H1 (cell line): ENCODE results near the gene TBX15. TPM values are rescaled to one million over a fixed set of nuclear protein-coding genes. Genes with fewer than 3 reads are reported as not detected.

Source experiments
- CTCF ChIA-PET: fragments of 300-600 bp; sonication (Branson Sonifier 250); formaldehyde crosslinking; loops from one replicate; lab custom pipeline; 2021; ENCODE audit not compliant: partially characterized antibody; lab: Charles Lee
- POLR2A ChIA-PET: fragments of 300-600 bp; sonication (Branson Sonifier 250); formaldehyde crosslinking; loops from one replicate; lab custom pipeline; 2021; ENCODE audit warnings: inconsistent platforms; ENCODE audit not compliant: partially characterized antibody; lab: Charles Lee
- DNase-seq, 2 experiments: peaks; one replicate each; pipeline versions ENCODE4 v3.0.0 to v3.0.0-alpha.2; 2010 to 2022; ENCODE audit warnings: low spot score in 2 of 2, low read depth in 1 of 2, mixed read lengths in 1 of 2
- FAIRE-seq: peaks from 2 replicates; lab custom pipeline; 2011; peaks lifted over from hg19 to GRCh38; lab: Jason Lieb, UNC
- H2AFZ ChIP-seq: 2 replicates; pipeline ENCODE4 v1.8.1; 2012; ENCODE audit warnings: low read length, inconsistent platforms
- H2AK5ac ChIP-seq: 2 replicates; pipeline ENCODE4 v1.6.1; 2013; ENCODE audit warnings: low read depth, low read length
- H2BK120ac ChIP-seq: replicated peaks from 2 replicates; pipeline ENCODE3; 2013; ENCODE audit warnings: low read depth, low read length, inconsistent platforms
- H2BK12ac ChIP-seq: 2 replicates; pipeline ENCODE4 v1.6.1; 2013; ENCODE audit warnings: low read depth, low read length
- H2BK15ac ChIP-seq: 2 replicates; pipeline ENCODE4 v1.6.1; 2013; ENCODE audit warnings: low read length
- H2BK20ac ChIP-seq: 2 replicates; pipeline ENCODE4 v1.6.1; 2013; ENCODE audit warnings: low read length
- H2BK5ac ChIP-seq: 2 replicates; pipeline ENCODE4 v1.6.1; 2013; ENCODE audit warnings: low read depth, low read length
- H3K14ac ChIP-seq: 2 replicates; pipeline ENCODE4 v1.6.1; 2013; ENCODE audit warnings: inconsistent platforms; ENCODE audit not compliant: insufficient read length
- H3K18ac ChIP-seq: 2 replicates; pipeline ENCODE4 v1.6.1; 2013; ENCODE audit warnings: low read length; ENCODE audit errors: extremely low read depth
- H3K23ac ChIP-seq: 2 replicates; pipeline ENCODE4 v1.6.1; 2013; ENCODE audit warnings: inconsistent platforms; ENCODE audit not compliant: insufficient read length
- H3K23me2 ChIP-seq: 2 replicates; pipeline ENCODE4 v1.6.1; 2013; ENCODE audit warnings: low read depth, low read length
- H3K27ac ChIP-seq: 2 replicates; pipeline ENCODE4 v1.6.1; 2011; ENCODE audit warnings: low read depth, low read length, inconsistent platforms
- H3K27me3 ChIP-seq, 4 experiments: replicated peaks in 1 of 4; 1 replicate in 1 of 4; 2 replicates in 3 of 4; pipeline versions ENCODE4 v1.6.1 to v1.8.1; 2011 to 2013; ENCODE audit warnings: low read length in 3 of 4, mild to moderate bottlenecking in 3 of 4, inconsistent platforms in 2 of 4, mixed read lengths in 2 of 4, moderate library complexity in 1 of 4; ENCODE audit not compliant: control insufficient read depth in 3 of 4, insufficient read depth in 3 of 4; ENCODE audit errors: extremely low read depth in 1 of 4
- H3K36me3 ChIP-seq, 4 experiments: 2 replicates each; pipeline versions ENCODE4 v1.6.1 to v1.8.1; 2011 to 2013; ENCODE audit warnings: mild to moderate bottlenecking in 4 of 4, low read length in 3 of 4, moderate library complexity in 2 of 4, control low read depth in 1 of 4, inconsistent platforms in 1 of 4; ENCODE audit not compliant: insufficient read depth in 4 of 4, control insufficient read depth in 2 of 4
- H3K4ac ChIP-seq: replicated peaks from 2 replicates; pipeline ENCODE3; 2013; ENCODE audit warnings: low read length, low read depth, mixed read lengths, inconsistent platforms; ENCODE audit not compliant: insufficient read length
- H3K4me1 ChIP-seq, 4 experiments: replicated peaks in 1 of 4; 1 replicate in 1 of 4; 2 replicates in 3 of 4; pipeline versions ENCODE4 v1.6.1 to v1.8.1; 2011 to 2013; ENCODE audit warnings: low read length in 3 of 4, inconsistent platforms in 2 of 4, mixed read lengths in 1 of 4; ENCODE audit not compliant: insufficient read depth in 4 of 4, control insufficient read depth in 3 of 4
- H3K4me2 ChIP-seq, 2 experiments: 2 replicates each; pipeline versions ENCODE4 v1.6.1 to v1.8.1; 2011 to 2013; ENCODE audit warnings: low read depth in 2 of 2, low read length in 2 of 2, control low read depth in 1 of 2, inconsistent platforms in 1 of 2, mild to moderate bottlenecking in 1 of 2; ENCODE audit not compliant: insufficient read depth in 1 of 2
- H3K4me3 ChIP-seq, 4 experiments: fragments of 200-600, 300-600 bp in 1 of 4; sonication (generic), shearing (Covaris generic), sonication (Bioruptor Twin) in 1 of 4; 2 replicates each; pipeline versions ENCODE4 v1.5.1 to v1.8.1; 2011 to 2016; ENCODE audit warnings: low read length in 4 of 4, low read depth in 3 of 4, control low read depth in 2 of 4, inconsistent platforms in 2 of 4, mild to moderate bottlenecking in 2 of 4, mixed read lengths in 1 of 4, moderate library complexity in 1 of 4; ENCODE audit not compliant: insufficient read depth in 2 of 4; ENCODE audit errors: extremely low read depth in 1 of 4
- H3K56ac ChIP-seq: replicated peaks from 2 replicates; pipeline ENCODE3; 2013; ENCODE audit warnings: low read depth, mild to moderate bottlenecking, mixed read lengths, low read length, inconsistent platforms; ENCODE audit not compliant: insufficient read length
- H3K79me1 ChIP-seq: 2 replicates; pipeline ENCODE4 v1.6.1; 2013; ENCODE audit warnings: low read depth, low read length, control low read depth
- H3K79me2 ChIP-seq, 2 experiments: 2 replicates each; pipeline versions ENCODE4 v1.6.1 to v1.8.1; 2012 to 2013; ENCODE audit warnings: low read length in 2 of 2, mild to moderate bottlenecking in 2 of 2, inconsistent platforms in 1 of 2; ENCODE audit not compliant: insufficient read depth in 2 of 2, control insufficient read depth in 1 of 2
- H3K9ac ChIP-seq, 4 experiments: replicated peaks in 1 of 4; 1 replicate in 1 of 4; 2 replicates in 3 of 4; pipeline versions ENCODE4 v1.6.1 to v1.8.1; 2011 to 2013; ENCODE audit warnings: low read depth in 3 of 4, low read length in 3 of 4, control low read depth in 2 of 4, mild to moderate bottlenecking in 2 of 4, moderate library complexity in 2 of 4, inconsistent platforms in 1 of 4; ENCODE audit errors: extremely low read depth in 1 of 4
- H3K9me3 ChIP-seq, 2 experiments: 2 replicates each; pipeline versions ENCODE4 v1.6.1 to v1.8.1; 2012 to 2013; ENCODE audit warnings: mild to moderate bottlenecking in 2 of 2, moderate library complexity in 2 of 2, control low read depth in 1 of 2, inconsistent platforms in 1 of 2, low read depth in 1 of 2, low read length in 1 of 2, mixed read lengths in 1 of 2; ENCODE audit not compliant: insufficient read depth in 2 of 2
- H4K20me1 ChIP-seq, 2 experiments: replicated peaks in 1 of 2; 2 replicates each; pipeline versions ENCODE3 to v1.8.1; 2011 to 2013; ENCODE audit warnings: inconsistent platforms in 2 of 2, low read length in 2 of 2, mild to moderate bottlenecking in 1 of 2; ENCODE audit not compliant: insufficient read depth in 2 of 2, control insufficient read depth in 1 of 2
- H4K5ac ChIP-seq: 2 replicates; pipeline ENCODE4 v1.6.1; 2013; ENCODE audit warnings: low read length, low read depth, mixed read lengths, inconsistent platforms; ENCODE audit not compliant: insufficient read length
- H4K8ac ChIP-seq: 2 replicates; pipeline ENCODE4 v1.8.0; 2013; ENCODE audit warnings: mild to moderate bottlenecking, moderate library complexity, low read length, inconsistent platforms; ENCODE audit not compliant: insufficient read depth; ENCODE audit errors: extremely low read depth
- H4K91ac ChIP-seq: replicated peaks from 2 replicates; pipeline ENCODE3; 2013; ENCODE audit warnings: low read length, mixed read lengths, inconsistent platforms; ENCODE audit not compliant: insufficient read length
- BCL11A ChIP-seq, 2 experiments: IDR thresholded peaks; one replicate each; pipeline ENCODE4 v1.6.1; 2011; ENCODE audit warnings: low read depth in 2 of 2, low read length in 2 of 2, mild to moderate bottlenecking in 2 of 2
- KDM1A ChIP-seq: fragments of 200-600, 300-600 bp; sonication (generic); IDR thresholded peaks from 2 replicates; pipeline ENCODE4 v1.7.1; 2016; ENCODE audit warnings: mild to moderate bottlenecking, low read length, borderline replicate concordance
- NANOG ChIP-seq: IDR thresholded peaks from 2 replicates; pipeline ENCODE4 v1.6.1; 2011; ENCODE audit warnings: low read length, low read depth, mild to moderate bottlenecking, inconsistent platforms; ENCODE audit not compliant: insufficient read depth, poor library complexity, severe bottlenecking
- POLR2AphosphoS5 ChIP-seq: IDR thresholded peaks from 2 replicates; pipeline ENCODE4 v1.6.1; 2011; ENCODE audit warnings: low read depth, low read length
- RAD21 ChIP-seq, 2 experiments: IDR thresholded peaks in 1 of 2; conservative IDR thresholded peaks in 1 of 2; 2 replicates each; pipeline ENCODE4 v1.6.1; 2011; ENCODE audit warnings: low read depth in 2 of 2, low read length in 2 of 2, improper control_type of control experiment in 1 of 2, inconsistent platforms in 1 of 2, mild to moderate bottlenecking in 1 of 2, moderate library complexity in 1 of 2
- SP1 ChIP-seq: IDR thresholded peaks from 2 replicates; pipeline ENCODE4 v1.6.1; 2011; ENCODE audit warnings: low read depth, low read length
- SP2 ChIP-seq: IDR thresholded peaks from 2 replicates; pipeline ENCODE4 v1.6.1; 2012; ENCODE audit warnings: mild to moderate bottlenecking, low read length, inconsistent platforms
- TCF12 ChIP-seq: IDR thresholded peaks from 2 replicates; pipeline ENCODE4 v1.6.1; 2011; ENCODE audit warnings: low read depth, mild to moderate bottlenecking, low read length
- WGBS, 2 experiments: shearing (Covaris generic) in 1 of 2; methylation state at CpG; one replicate each; pipeline versions ENCODE4 v1.1.6 to v1.1.7; 2013 to 2015; ENCODE audit warnings: low lambda C conversion rate in 2 of 2, mixed read lengths in 2 of 2, inconsistent platforms in 1 of 2, low coverage in 1 of 2, missing lambda C conversion rate in 1 of 2; ENCODE audit not compliant: insufficient replicate concordance in 2 of 2, insufficient coverage in 1 of 2, insufficient read length in 1 of 2; ENCODE audit errors: extremely low coverage in 1 of 2, missing lambda C conversion rate in 1 of 2; 5-methylcytosine and 5-hydroxymethylcytosine counted together
- polyA plus RNA-seq, 7 experiments: library from polyadenylated mRNA; depleted of rRNA in 3 of 7; stranded (reverse) in 5 of 7; unstranded in 2 of 7; fragments of >200 nt in 5 of 7; fragments of 200-250 nt in 2 of 7; gene quantifications; 1 replicate in 5 of 7; 2 replicates in 1 of 7; 4 replicates in 1 of 7; pipeline versions ENCODE4 v1.2.1 to v1.2.3, GENCODE V29; 2011 to 2013; ENCODE audit warnings: missing spikeins in 2 of 7, mixed read lengths in 2 of 7
- total RNA-seq: library from RNA; stranded (reverse); fragmentation: NEBNext Ultra II Directional; extraction: Animal tissue kit (Norgen Biotek cat#: 25700); gene quantifications from 2 replicates; pipeline ENCODE4 v1.2.1, GENCODE V29; 2021

Gene TBX15
- total and polyA plus RNA-seq, 2 of the 8 experiments (the other 6 are each of a cell fraction or from before 2014, with no cell fraction given) = 0.14 to 0.24 TPM

DNA sequence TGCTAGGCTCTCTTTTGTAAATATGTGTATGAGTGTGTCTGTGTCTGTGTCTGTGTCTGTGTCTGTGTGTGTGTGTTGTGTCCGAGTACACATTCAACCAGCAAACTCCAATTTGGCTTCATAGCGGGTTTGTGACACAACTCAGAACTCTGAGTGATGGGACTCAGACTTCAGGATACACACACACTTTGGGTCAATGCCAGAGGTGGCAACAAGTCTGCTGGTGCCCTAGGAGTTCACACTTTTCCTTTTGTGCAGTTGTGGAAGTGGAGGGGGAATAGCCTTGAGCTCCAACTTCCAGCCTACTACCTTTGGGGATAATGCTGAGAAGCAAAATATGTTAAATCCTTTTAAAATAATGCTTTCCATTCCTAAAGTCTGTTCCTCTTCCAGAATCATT is 16.6 kb upstream of the TBX15 start:
- Histone ChIP-seq H2BK12ac (no peak overlapping the region), H3K4me3 (no peak overlapping the region), H3K9me3 (no peaks in the 10 kb centered on the region), H2BK5ac (no peak overlapping the region), H4K5ac (no peak overlapping the region), H4K8ac (no peak overlapping the region), H3K4ac (no peak overlapping the region), H3K14ac (no peak overlapping the region), H3K27ac (no peak overlapping the region), H3K4me1 (peaks cover 8 to 37% (median 15%) of the 10 kb centered on the region in 4 experiments), H2BK15ac (no peak overlapping the region), H3K27me3 (peaks cover 86 to 96% (median 91%) of the 10 kb centered on the region in 4 experiments), H3K56ac (no peak overlapping the region), H3K23ac (no peak overlapping the region), H2BK120ac (no peak overlapping the region), H4K91ac (no peak overlapping the region), H3K18ac (no peak overlapping the region), H3K23me2 (peaks cover 2% of the 10 kb centered on the region; the same call in 1 of the 2 replicates), H3K79me1 (no peaks in the 10 kb centered on the region), H3K79me2 (no peaks in the 10 kb centered on the region), H3K4me2 (no peak overlapping the region), H3K9ac (no peak overlapping the region), H3K36me3 (peaks cover 0 to 5% (median 0%) of the 10 kb centered on the region in 4 experiments; a peak in 1 of 8 replicates), H2AK5ac (no peak overlapping the region), H2BK20ac (no peak overlapping the region), H4K20me1 (peaks cover 3 to 17% of the 10 kb centered on the region in 2 experiments), H2AFZ (no peak overlapping the region)
- WGBS, 2 experiments = 37% methylated on average over 2 of the region's 2 CpGs; no CpG with 5 or more reads in 1 of the 2 experiments
- CTCF ChIA-PET = interaction anchor here (1.2 to 5.9 kb wide), 4 partner anchors 11 to 271 kb away, joined by 4 to 35 read pairs (median 4); no protein-coding TSS in a partner anchor
- DNase-seq = no peak
- TF ChIP-seq BCL11A (IDR thresholded peaks at IDR 0.05; ENCODE audit: low read depth in 2 of 2, low read length in 2 of 2) (no peak), RAD21 (IDR thresholded peaks at IDR 0.05 in 1 of 2, conservative IDR thresholded peaks at IDR 0.05 in 1 of 2; ENCODE audit: low read depth in 2 of 2, low read length in 2 of 2) (no peak), NANOG (no peak), POLR2AphosphoS5 (no peak), SP2 (no peak), KDM1A (no peak), TCF12 (no peak), SP1 (no peak)
- POLR2A ChIA-PET = no interaction called here
- no peak for FAIRE-seq
